ENCODE results near the gene HSF5. TPM values are rescaled to one million over a fixed set of nuclear protein-coding genes. Genes with fewer than 3 reads are reported as not detected.
"Not testable (repeated sequence)": the region's sequence is repeated elsewhere in the genome, so short reads cannot be mapped to it uniquely, and the experiment has no call there.

Gene HSF5
- polyA plus RNA-seq, 3 donors = 0.01 to 0.11 (median 0.02) TPM

- no peak overlapping the region for H3K27ac ChIP-seq (ENCODE audit: low read depth, low read length)
Observed at GRCh38 chr17:58400826-58401225, 87.4 kb downstream of the HSF5 start.

DNA sequence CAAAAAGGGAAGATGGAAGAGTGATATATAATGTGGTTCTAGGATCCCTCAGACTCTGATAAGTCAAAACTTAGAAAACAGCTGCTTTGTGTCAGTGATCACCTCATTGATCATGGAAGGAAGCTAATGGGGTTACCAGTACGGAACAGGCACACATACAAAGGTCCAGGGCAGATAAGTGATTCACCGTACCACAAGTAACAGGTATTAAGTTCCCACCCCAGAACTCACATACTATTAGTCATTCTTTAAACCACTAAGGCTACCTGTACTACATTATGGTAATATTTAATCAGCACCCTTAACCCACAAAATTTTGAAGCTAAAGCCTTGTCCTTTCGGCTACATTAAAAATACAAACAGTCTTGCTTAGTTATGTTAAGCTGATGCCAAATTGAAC is 88.2 kb downstream of the HSF5 start:
- no peak overlapping the region for H3K27ac ChIP-seq (ENCODE audit: low read depth, low read length)
- WGBS, 3 donors = 76 to 93% (median 76%) methylated on average over 3 of the region's 3 CpGs

DNA sequence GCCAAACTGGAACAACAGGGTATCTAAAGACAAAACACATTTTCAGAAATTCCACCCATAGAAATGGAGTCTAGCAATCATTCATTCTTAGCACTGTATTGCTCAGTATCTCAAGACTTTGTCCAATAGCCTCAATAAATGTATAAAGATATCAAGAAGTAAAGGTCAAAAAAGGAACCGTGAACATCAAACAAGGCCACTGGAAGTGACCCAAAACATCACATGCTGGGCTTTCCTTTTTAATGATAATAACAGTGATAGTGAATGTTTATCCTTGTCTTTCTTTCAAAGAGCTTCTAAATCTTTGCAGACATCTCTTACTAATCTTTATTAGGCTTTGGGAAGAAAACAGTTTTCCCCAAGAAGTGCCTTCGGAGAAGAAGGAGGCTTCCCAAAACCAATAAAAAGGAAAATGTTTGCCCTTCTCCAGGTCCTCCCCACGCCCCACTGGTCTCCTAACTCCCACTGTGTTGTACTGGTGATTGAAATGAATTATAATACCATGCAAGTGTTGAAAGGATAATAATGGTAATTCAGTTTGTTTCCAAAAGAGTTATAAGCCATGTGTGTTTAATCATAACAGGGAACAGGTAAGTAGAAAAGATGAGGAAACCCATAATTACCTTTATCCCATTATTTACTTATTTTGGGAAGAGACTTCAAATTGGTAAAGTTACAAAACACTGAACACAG is 89.5 kb downstream of the HSF5 start:
- 31 to 55% (median 47%) methylated on average over 3 of the region's 3 CpGs for WGBS, 3 donors
- H3K27ac ChIP-seq (ENCODE audit: low read depth, low read length) = no peak overlapping the region

GRCh38 chr17:58397421-58397820 is 90.8 kb downstream of the HSF5 start:
- WGBS, 3 donors = 90 to 96% (median 91%) methylated on average over 5 of the region's 5 CpGs

DNA sequence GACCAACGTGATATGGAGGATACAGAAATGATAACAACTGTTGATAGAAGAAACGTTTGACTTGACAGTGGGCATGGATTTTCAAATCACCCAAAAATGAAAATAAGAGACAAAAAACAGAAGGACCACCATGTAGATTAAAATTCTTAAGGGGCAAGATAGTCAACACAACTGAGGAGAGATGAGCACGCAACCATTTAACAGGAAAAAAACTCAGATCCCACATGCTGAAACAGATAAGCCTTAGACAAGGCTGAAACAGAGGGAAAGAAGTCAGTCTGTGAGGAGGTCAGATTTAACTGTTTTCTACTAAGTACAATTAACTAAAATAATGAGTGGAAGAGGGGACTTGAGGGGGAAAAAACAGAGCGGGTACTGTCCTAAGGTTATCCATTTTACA is 92.0 kb downstream of the HSF5 start:
- WGBS, 3 donors = 79 to 88% (median 80%) methylated on average over 4 of the region's 4 CpGs

More at GRCh38 chr17:58397421-58397820, 90.8 kb downstream of the HSF5 start:
- H3K27ac ChIP-seq (ENCODE audit: low read depth, low read length) = not testable (repeated sequence)

GRCh38 chr17:58394534-58395223 is 93.5 kb downstream of the HSF5 start:
- no peak overlapping the region for H3K27ac ChIP-seq (ENCODE audit: low read depth, low read length)
- WGBS, 3 donors = 55 to 88% (median 85%) methylated on average over 3 of the region's 3 CpGs

More for the DNA sequence above, 92.0 kb downstream of the HSF5 start:
- H3K27ac ChIP-seq (ENCODE audit: low read depth, low read length) = no peak overlapping the region

DNA sequence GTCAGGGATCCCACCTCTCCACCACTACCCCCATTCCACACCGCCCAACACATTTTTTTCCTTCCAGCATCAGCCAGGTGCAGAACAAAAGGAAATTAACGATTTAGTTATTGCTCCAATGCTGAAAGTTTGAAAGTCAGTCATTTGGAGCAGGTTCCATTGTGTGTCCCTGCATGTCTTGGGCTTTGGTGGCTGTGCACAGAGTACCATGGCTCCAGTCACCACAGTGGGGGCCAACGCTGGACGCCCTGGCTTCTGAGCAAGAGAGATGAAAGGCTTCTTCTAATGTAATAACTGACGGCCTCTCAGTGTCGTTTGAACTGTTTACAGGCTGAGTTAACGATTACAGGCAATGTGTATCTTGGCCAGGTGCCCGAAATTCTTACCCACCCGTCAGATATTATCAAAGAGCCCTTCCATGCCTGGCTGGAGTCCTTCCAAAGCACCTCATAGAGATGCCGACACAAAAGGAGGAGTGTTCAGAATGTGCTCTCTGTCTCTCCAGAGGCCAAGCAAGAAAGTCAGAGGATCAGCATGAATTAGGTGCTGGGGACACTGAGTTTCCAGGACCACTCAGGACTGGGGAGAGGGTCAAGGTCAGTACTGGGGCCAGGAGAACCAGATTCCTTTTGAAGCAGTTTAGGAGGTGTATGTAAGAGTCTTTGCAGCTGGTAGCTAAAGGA is 96.8 kb downstream of the HSF5 start:
- WGBS, 3 donors = 24 to 34% (median 33%) methylated on average over 10 of the region's 10 CpGs
- H3K27ac ChIP-seq (ENCODE audit: low read depth, low read length) = no peak overlapping the region

DNA sequence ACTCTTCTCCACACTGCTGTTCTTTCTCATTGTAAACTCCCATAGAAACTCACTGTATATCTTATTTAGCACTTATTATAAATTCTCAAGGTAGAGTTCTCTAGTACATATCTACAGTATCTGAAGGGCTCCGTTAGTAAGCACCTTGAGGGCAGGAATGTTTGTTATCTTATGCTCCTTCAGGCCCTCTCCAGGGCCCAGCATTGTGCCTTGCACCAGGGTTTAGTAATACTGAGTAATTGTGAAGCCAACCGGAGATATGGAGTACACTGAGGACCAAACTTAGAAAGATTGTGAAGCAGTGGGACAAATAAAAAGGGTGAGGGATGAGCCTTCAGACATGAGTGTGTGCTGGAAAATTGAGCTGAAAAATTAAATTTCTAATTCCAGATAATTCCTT is 97.3 kb downstream of the HSF5 start:
- H3K27ac ChIP-seq (ENCODE audit: low read depth, low read length) = no peak overlapping the region

DNA sequence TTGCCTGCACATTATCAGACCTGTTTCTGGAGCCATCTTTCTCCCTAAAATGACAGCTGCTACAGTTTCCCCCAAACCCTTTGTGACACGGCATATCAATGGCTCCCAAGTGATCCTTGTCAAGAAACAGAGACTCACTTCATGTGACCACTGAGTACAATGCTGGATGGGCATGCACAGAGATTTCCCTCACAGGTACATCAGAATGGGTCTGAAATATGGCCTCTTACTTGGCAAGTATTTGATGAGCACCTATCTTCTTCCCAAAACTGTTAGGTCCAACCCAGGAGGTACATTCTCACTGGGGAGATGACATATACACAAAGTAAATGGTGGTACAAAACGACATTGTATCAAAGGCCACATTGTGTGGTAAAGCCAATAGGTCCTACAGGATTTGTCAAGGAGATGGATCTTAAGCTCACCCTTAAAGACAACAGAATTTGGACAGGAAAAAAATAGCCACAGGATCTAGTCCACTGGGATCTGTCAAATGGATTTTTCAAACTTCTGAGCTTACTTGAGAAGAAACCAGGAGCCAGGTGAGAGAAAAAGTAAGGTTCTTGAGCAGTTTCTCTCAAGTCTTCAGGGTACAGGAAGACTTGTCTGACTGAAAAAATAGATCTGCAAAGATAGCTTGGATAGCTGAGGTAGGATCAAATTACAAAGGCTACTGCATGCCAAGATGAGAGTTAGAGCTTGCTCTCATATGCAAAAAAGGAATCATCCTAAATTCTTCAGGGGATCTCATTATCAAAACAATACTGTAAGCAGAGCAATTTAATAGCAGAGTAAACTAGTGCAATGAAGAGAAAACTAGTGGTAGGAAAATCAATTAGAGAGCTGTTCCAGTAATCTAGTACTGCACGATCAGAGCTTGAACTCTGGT is 99.7 kb downstream of the HSF5 start:
- WGBS, 3 donors = 64 to 69% (median 66%) methylated on average over 3 of the region's 3 CpGs
- H3K27ac ChIP-seq (ENCODE audit: low read depth, low read length) = no peak overlapping the region

More for the DNA sequence above, 97.3 kb downstream of the HSF5 start:
- WGBS, 3 donors = 63 to 89% (median 87%) methylated on average over 2 of the region's 2 CpGs

- H3K27ac ChIP-seq (ENCODE audit: low read depth, low read length) = no peak overlapping the region
- 64 to 81% (median 70%) methylated on average over 1 of the region's 1 CpG for WGBS, 3 donors
Observed at GRCh38 chr17:58387834-58388233, 100.4 kb downstream of the HSF5 start.

- no peak overlapping the region for H3K27ac ChIP-seq (ENCODE audit: low read depth, low read length)
- 82 to 87% (median 86%) methylated on average over 3 of the region's 3 CpGs for WGBS, 3 donors
Observed at GRCh38 chr17:58386708-58387107, 101.5 kb downstream of the HSF5 start.

- H3K27ac ChIP-seq (ENCODE audit: low read depth, low read length) = no peak overlapping the region
- WGBS, 3 donors = 47 to 73% (median 65%) methylated on average over 4 of the region's 4 CpGs
Observed at GRCh38 chr17:58385359-58385899, 102.8 kb downstream of the HSF5 start.

DNA sequence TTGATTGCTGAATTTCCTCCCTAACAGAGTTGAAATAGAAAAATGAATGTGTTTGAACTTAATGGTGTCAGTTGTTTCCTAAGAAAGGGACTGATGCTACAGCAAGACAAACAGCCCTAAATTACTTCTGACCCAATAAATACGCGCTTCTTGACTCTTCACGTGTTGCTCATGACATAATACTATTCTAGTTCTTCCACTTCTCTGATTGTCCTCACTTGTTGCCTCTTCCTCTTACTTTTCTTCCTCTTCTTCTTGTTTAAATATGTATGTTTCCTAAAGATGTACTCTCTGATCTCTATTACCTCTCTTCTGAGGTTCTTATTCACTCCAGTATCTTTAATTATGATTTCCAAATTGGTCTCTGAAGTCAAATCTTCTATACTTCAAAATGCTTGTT is 103.3 kb downstream of the HSF5 start:
- 51 to 89% (median 58%) methylated on average over 3 of the region's 3 CpGs for WGBS, 3 donors
- H3K27ac ChIP-seq (ENCODE audit: low read depth, low read length) = no peak overlapping the region

DNA sequence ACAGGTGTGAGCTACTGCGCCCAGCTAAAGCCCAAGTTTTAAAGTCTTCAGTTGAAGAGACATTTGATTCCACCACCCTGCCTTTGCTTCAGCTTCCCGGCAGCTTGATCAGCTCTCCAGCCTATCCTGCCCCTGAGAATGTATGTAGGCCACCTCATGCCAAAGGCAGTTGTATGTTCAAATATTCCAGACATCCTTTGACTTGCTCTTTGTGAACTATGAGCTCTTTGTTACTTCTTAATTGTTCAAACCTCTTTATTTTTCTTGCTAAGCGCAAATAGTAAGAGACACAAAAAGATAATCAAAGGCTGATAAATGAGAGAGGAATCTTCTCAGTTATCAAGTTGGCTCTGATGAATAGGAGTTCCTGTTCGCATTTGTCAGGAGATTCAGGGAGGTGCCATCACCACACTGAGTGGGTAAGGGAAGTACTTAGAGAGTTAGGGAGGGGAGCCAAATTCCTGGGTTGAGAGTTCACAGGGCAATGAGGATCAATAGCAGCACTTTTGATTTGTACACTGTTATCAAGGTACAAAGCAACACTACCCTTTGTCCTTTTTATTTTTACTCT is 104.2 kb downstream of the HSF5 start:
- WGBS, 3 donors = 74 to 79% (median 76%) methylated on average over 4 of the region's 4 CpGs
- no peak overlapping the region for H3K27ac ChIP-seq (ENCODE audit: low read depth, low read length)

DNA sequence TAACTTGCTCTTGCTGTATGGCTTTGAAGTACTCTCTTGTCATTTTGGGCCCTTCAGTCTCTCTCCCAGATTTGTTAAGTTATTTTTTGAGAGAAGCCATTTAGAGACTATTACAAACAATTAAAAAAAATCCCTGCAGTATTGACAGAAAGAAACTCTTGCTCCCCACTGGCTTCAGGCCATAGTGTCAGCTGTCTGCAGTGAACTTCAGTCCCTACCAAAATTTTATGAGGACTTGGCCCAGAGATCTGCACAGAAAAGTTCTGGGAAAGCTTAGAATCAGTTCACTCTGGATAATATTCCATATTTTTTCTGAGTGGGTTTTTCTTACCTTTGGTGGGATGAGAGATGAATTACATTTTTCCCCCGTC is 105.4 kb downstream of the HSF5 start:
- H3K27ac ChIP-seq (ENCODE audit: low read depth, low read length) = no peak overlapping the region

GRCh38 chr17:58382108-58382871 is 105.9 kb downstream of the HSF5 start:
- no peak overlapping the region for H3K27ac ChIP-seq (ENCODE audit: low read depth, low read length)
- 18 to 53% (median 43%) methylated on average over 4 of the region's 4 CpGs for WGBS, 3 donors

More for the DNA sequence above, 105.4 kb downstream of the HSF5 start:
- WGBS, 3 donors = 88 to 97% (median 91%) methylated on average over 1 of the region's 1 CpG
